Measurements from ENCODE around the gene POU6F2. TPM values are rescaled to one million over a fixed set of nuclear protein-coding genes. Genes with fewer than 3 reads are reported as not detected.

The POU6F2 gene
- total RNA-seq, 1 donor from 2014 or later, result 0.44 TPM

DNA sequence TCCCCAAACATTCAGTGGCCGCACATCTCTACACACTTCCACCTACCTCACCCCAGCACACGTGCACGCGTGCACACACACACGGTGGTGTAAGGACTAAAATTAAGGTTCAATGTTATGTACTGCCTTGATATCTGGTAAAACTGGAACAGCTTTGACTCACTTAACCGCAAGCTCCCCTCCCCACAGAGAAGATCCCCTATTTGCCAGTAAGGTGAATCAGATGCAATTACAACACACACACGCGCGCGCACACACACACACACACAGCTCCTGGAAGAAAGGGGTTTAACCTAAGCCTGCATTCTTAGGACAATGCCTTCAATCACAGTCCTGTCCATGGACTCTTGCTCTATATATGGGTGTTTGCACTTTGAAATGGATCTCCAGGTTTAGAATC lies 43.2 kb upstream of the POU6F2 start:
- H3K27ac ChIP-seq (replicated peaks), result no peak overlapping the region
- intact Hi-C loops (cut with micrococcal nuclease), result loop anchor here (10.0 kb wide), 1 partner anchor 530 kb away; no protein-coding TSS in a partner anchor
- H3K36me3 ChIP-seq, result no peaks in the 10 kb centered on the region
- no peaks in the 10 kb centered on the region for H3K9me3 ChIP-seq (replicated peaks)
- TF ChIP-seq, protein P1, sequence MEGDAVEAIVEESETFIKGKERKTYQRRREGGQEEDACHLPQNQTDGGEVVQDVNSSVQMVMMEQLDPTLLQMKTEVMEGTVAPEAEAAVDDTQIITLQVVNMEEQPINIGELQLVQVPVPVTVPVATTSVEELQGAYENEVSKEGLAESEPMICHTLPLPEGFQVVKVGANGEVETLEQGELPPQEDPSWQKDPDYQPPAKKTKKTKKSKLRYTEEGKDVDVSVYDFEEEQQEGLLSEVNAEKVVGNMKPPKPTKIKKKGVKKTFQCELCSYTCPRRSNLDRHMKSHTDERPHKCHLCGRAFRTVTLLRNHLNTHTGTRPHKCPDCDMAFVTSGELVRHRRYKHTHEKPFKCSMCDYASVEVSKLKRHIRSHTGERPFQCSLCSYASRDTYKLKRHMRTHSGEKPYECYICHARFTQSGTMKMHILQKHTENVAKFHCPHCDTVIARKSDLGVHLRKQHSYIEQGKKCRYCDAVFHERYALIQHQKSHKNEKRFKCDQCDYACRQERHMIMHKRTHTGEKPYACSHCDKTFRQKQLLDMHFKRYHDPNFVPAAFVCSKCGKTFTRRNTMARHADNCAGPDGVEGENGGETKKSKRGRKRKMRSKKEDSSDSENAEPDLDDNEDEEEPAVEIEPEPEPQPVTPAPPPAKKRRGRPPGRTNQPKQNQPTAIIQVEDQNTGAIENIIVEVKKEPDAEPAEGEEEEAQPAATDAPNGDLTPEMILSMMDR (IDR thresholded peaks at IDR 0.05; ENCODE audit: borderline replicate concordance), result no peak
- peaks cover 3% of the 10 kb centered on the region for H3K27me3 ChIP-seq (ENCODE audit: low read depth)
- H3K4me1 ChIP-seq, result no peaks in the 10 kb centered on the region
- DNase-seq, result no peak
- H3K4me3 ChIP-seq, result no peak overlapping the region

DNA sequence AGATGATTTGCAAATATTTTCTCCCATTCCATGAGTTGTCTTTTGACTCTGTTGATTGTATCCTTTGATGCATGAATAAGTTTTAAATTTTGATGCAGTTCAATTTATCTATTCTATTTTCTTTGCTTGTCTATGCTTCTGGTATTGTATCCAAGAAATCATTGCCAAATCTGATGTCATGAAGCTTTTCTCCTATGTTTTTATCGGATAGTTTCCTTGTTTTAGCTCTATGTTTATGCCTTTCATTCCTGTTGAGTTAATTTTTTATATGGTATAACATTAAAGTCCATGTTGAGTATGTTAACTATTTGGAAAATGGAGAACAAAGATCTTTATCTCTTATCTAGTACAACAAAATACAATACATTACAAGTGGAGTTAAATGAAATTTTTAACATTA lies 41.1 kb upstream of the POU6F2 start:
- H3K27ac ChIP-seq (replicated peaks), result no peak overlapping the region
- no peaks in the 10 kb centered on the region for H3K4me1 ChIP-seq
- TF ChIP-seq, protein P1 (IDR thresholded peaks at IDR 0.05; ENCODE audit: borderline replicate concordance), result no peak
- no peaks in the 10 kb centered on the region for H3K9me3 ChIP-seq (replicated peaks)
- H3K27me3 ChIP-seq (ENCODE audit: low read depth), result peaks cover 3% of the 10 kb centered on the region
- intact Hi-C loops (cut with micrococcal nuclease), result loop anchor here (10.0 kb wide), 1 partner anchor 528 kb away; no protein-coding TSS in a partner anchor
- H3K4me3 ChIP-seq, result no peak overlapping the region
- no peaks in the 10 kb centered on the region for H3K36me3 ChIP-seq
- no peak for DNase-seq

- no peaks in the 10 kb centered on the region for H3K9me3 ChIP-seq (replicated peaks)
- H3K27ac ChIP-seq (replicated peaks), result no peak overlapping the region
- H3K36me3 ChIP-seq, result no peaks in the 10 kb centered on the region
- no peak for DNase-seq
- no peak overlapping the region for H3K4me3 ChIP-seq
- H3K27me3 ChIP-seq (ENCODE audit: low read depth), result peaks cover 3% of the 10 kb centered on the region
- H3K4me1 ChIP-seq, result no peaks in the 10 kb centered on the region
- TF ChIP-seq, protein P1 (IDR thresholded peaks at IDR 0.05; ENCODE audit: borderline replicate concordance), result no peak
- intact Hi-C loops (cut with micrococcal nuclease), result loop anchor here (10.0 kb wide), 1 partner anchor 527 kb away; no protein-coding TSS in a partner anchor
These were observed 39.7 kb upstream of the POU6F2 start for GRCh38 chr7:38938001-38938485.

DNA sequence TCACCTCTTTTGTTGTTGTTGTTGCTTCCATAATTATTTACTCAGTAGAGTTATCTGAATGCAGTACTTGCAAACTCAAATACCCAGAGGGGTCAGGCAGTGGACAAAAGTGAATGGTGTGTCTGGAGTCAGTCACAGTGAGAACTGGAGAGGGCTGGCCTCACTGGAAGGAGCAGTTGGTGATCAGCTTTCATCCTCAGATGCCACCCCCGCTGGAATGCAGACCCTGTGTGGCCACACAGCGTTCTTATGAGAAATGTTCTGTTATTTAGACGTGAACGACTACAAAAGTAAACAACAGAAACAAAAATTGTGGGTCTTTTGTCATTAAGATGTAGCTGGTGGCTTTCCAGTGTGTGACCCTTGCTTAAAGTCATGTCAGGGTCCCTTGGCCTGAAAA lies 39.1 kb upstream of the POU6F2 start:
- no peak for DNase-seq
- H3K27me3 ChIP-seq (ENCODE audit: low read depth), result peaks cover 3% of the 10 kb centered on the region
- TF ChIP-seq, protein P1 (IDR thresholded peaks at IDR 0.05; ENCODE audit: borderline replicate concordance), result no peak
- no peaks in the 10 kb centered on the region for H3K9me3 ChIP-seq (replicated peaks)
- no peak overlapping the region for H3K27ac ChIP-seq (replicated peaks)
- no peaks in the 10 kb centered on the region for H3K4me1 ChIP-seq
- intact Hi-C loops (cut with micrococcal nuclease), result loop anchor here (10.0 kb wide), 1 partner anchor 526 kb away; no protein-coding TSS in a partner anchor
- no peak overlapping the region for H3K4me3 ChIP-seq
- no peaks in the 10 kb centered on the region for H3K36me3 ChIP-seq

DNA sequence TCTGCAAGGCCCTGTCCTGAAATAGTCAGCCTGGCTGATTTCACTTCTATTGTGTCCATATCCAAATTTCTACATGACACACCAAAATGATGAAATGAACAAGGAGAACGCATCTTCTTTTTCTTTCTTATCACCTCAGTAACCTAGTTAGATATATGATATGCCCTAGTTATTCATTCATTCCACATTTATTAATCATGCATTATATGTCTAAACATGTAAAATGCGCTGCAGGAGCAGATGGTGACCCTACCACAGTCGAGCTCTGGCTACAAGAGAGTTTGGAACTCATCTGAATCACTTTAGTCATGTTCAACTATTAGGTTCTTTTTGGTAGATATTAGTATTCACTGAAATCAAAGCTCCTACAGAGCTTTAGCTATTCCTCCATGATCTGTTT lies 36.9 kb upstream of the POU6F2 start:
- H3K36me3 ChIP-seq, result no peaks in the 10 kb centered on the region
- no peaks in the 10 kb centered on the region for H3K4me1 ChIP-seq
- no peaks in the 10 kb centered on the region for H3K9me3 ChIP-seq (replicated peaks)
- intact Hi-C loops (cut with micrococcal nuclease), result no loop called here
- TF ChIP-seq, protein P1 (IDR thresholded peaks at IDR 0.05; ENCODE audit: borderline replicate concordance), result no peak
- no peak overlapping the region for H3K4me3 ChIP-seq
- DNase-seq, result no peak
- peaks cover 3% of the 10 kb centered on the region for H3K27me3 ChIP-seq (ENCODE audit: low read depth)
- no peak overlapping the region for H3K27ac ChIP-seq (replicated peaks)
